EL (cell line): ENCODE measurements around the gene PRG2.
A peak's percentile ranks its signal among the peaks of the same experiment; 100 is the strongest.

ENCODE experiments used
- DNase-seq: peaks from one replicate; pipeline ENCODE4 v3.0.0-alpha.2; 2016

The PRG2 gene, protein sequence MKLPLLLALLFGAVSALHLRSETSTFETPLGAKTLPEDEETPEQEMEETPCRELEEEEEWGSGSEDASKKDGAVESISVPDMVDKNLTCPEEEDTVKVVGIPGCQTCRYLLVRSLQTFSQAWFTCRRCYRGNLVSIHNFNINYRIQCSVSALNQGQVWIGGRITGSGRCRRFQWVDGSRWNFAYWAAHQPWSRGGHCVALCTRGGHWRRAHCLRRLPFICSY

DNA sequence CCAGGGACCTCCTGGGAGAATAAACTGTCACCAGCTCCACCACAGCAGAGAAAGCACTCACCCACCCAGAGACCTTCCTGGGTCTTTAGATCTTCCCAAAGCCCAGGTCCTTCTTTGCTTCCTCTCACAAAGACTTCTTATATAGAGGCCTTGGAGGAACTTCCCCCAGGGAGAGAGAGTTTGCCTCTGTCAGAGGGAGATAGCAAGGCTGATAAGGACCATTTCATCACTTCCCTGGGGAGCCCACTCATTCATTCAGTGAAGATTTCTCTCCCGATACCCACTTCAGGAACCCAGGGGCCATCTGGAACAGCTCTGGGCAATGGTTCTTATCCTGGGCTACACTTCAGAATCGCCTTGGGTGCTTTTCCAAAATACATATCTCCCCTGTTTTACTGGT is at the start of gene PRG2:
PRG2 (minus strand) TSS at position 116 of the 400 bp plus-strand sequence. CDS start 706 bp downstream, outside the sequence.
- DNase-seq, result no peak

DNA sequence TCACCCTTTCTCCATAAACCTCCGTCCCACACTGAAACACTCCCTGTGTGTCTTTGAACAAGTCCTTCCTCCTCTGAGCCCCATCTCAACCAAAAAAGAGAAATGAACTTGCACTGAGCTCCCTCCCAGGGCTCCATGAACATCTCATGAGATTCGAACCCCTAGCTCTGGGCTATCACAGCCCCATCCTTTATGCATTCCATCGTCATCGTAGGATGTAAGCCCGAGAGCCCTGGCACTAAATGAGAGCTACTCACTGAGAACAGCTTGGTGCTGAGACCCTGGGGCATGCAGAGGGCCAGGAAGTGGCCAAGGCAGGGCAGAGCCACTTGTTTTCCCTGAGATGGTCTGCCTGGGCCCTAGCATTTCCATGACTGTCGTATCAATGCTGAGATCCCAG is 49.3 kb upstream of the PRG2 start:
- no peak for DNase-seq

DNA sequence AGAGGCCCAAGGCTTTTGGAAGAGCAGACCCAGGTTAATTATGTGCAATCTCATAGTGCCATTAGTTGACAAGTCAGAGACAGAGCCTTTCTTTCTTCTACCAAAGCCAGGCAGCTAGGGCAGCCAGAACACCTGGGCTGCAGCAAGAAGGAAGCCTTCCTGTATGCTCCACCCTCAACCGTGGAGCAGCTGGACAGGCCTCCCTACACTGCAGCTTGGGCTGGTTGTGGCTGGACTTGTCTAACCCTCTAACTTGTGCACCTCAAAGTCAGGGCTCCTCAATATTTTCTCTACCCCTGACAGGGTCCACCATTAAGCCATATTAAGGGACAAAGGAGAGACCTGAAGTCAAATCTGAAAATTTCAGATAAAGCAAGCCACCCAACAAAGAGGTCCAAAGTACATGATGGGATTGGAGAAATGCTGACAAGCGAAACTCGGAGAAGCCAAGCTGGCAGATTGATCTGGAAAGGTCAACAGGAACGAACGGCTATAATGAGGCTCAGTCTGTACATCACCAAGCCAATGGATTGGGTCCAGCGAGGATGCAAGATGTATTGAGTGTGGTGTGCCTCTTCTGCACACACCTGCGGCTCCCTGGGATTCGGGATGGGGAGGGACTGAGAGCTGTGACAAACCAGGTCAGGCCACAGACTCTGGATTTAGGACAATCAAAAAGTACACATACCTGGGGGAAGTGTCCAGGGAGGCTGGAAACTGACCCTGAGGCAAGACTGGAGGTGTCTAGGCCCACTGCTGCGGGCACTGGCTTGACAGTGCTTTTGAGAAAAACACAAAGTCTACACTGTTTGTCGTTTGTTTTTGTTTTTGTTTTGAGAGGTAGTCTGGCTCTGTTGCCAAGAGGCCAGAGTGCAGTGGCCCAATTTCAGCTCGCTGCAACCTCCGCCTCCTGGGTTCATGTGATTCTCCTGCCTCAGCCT is 48.2 kb upstream of the PRG2 start:
- DNase-seq, result no peak

DNA sequence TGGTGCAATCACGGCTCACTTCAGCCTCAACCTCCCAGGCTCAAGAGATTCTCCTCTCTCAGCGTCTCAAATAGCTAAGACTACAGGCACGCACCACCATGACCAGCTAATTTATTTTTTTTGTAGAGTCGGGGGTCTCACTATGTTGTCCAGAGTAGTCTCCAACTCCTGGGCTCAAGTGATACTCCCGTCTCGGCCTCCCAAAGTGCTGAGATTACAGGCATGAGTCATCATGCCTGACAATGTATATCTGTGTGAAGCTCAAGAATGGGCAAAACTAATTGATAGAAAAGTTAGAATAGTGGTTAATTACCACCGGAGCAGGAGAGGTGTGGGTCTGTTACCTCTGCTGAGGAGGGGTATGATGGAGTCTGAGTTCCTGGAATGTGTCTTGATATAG is 45.6 kb upstream of the PRG2 start:
- DNase-seq, result no peak

DNA sequence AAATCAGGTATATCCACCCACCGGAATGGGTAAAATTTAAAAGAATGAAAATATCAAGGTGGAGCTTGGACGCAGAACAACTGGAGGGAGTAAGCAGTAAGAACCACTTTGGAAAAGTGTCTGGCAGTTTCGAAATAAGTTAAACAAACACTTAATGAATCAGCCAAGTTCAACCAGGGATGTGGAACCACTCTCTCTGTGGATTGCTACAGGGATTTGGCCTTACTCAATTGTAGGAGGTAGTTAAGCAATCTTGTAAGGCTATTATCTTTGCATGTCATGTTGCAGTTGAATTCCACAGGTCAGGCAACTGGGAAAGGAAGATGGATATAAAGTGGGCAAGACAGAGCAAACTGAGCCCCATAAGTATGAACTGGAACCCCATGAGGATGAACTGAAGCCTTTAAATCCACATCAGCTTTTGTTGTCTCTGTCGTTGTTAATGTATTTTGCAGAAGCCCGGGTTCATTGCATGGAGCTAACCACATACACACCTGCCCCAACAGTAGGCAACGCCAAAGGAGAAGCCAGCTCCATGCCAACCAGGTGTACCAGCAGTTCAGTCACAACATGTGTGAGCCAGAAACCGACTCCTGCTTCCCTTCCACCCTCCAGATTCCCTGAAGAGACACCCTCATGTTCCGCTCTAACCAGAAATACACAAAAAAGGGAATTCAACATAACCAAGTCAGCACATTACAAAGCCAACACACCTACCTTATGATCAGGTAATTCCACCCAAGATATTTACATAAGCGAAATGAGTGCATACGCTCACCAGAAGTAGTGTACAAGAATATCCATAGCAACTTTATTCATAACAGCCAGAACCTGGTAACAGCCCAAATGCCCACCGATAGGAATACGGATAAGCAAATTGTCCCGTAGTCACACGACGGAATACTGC is 44.4 kb upstream of the PRG2 start:
- peak; percentile 85 for DNase-seq

DNA sequence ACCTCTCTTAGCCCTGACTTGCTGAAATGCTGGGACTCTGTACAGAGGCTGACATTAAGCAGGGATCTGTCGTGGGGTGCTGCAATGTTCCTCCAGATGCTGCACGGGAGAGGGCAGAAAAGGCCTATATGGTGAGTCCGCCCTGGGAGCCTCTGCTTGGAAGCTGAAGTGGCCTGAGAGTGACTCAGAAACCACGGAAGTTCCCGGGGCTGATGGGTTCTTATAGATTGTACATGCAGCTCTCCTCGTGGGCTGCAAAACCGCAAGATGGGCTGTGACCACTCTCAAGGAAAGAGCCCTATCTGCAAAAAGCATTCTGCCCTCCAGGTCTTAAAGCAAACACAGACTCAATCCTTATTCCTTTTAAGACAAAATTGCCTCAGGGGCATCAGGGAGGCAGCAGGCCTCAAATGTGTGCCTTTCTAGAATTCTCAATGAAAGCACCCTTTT is 42.3 kb upstream of the PRG2 start:
- DNase-seq, result peak; percentile 94

DNA sequence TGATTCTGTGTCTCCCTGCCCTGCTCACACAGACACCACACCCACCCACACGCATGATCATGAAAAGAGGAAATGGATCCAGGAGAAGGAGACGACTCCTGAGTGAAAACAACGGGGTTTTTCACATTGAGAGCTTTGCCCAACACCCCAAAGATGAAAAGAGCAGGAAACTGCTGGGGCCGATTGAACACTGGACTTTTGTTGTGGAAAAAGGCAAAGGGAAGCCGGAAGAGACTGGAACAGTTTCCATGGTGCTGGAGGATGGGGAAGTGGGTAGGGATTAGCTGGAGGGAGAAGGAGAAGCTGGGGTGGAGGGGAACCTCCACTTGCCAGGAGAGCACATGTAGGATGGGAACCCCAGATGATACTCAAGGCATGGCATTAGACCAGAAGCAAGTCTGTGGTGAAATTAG is 41.7 kb upstream of the PRG2 start:
- DNase-seq, result no peak

DNA sequence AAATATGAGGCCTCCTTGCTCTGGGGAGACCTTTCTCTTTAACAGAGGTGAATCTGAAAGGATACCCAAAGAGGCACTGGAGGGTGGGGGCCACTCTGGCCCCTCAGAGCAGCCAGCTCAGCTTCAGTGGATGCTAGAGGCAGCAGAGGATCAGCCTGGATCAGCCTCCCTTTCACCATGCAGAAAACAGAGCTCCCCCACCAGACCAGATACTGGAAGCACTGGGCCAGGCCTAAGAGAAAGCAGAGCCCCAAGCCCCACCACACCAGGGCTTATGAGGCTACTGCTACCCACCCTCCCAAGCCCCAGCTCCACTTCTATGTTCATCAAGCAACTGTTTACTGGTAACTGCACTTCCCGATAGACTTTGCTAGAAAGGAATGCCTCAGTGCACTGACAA is 40.5 kb upstream of the PRG2 start:
- no peak for DNase-seq

DNA sequence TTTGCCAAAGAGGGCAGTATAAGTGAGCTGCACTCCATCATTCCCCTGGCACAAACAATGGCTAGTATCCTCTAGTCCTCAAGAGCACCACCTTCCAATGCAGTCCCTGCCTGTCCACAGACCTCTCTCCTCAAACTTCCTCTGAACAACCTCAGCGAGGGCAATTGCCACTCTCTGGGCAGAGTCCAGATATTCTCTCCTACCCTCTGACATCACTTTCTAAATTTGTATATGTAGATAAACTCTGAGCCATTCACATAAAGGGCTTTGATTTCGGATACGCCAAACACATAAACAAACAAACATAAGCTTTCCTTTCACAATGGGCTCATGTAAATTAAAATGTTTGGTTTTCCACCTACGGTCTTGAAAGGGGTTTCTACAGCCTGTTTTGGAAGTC is 39.5 kb upstream of the PRG2 start:
- DNase-seq, result no peak

DNA sequence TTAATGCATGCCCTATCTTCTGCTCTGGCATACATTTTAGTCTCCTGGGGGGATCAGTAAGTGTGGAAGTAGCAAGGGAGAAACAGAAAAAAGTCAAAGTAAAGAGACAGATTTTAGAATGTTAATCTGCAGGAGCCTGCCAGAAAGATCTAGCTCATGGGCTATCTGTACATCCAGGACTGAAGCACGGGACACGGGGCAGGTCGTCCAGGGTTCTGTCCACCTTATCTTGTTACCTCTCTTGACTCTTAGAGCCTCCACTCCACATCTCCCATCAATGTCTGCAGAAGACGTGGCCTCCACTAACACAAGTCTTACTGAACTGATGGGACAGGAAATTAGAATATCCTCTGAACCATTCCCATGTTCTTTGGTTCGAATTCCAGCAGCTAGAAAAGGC is 38.2 kb upstream of the PRG2 start:
- no peak for DNase-seq

DNA sequence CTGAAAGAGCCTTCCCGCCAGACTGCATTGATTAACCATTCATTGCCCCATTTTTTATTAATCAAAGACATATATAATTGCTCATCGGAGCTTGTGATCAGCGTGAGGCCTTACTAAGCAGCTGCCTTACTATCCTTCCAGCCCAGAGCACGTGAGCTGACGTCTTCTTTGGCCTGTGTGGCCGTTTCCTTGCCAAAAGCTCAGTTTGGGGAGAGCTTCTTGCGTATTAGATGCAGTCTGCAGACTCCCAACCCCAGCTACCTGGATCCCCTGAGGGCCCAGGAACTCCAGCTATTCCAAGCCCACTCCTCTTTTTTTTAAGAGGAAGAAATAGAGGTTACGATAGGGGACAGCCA is 37.3 kb upstream of the PRG2 start:
- no peak for DNase-seq

DNA sequence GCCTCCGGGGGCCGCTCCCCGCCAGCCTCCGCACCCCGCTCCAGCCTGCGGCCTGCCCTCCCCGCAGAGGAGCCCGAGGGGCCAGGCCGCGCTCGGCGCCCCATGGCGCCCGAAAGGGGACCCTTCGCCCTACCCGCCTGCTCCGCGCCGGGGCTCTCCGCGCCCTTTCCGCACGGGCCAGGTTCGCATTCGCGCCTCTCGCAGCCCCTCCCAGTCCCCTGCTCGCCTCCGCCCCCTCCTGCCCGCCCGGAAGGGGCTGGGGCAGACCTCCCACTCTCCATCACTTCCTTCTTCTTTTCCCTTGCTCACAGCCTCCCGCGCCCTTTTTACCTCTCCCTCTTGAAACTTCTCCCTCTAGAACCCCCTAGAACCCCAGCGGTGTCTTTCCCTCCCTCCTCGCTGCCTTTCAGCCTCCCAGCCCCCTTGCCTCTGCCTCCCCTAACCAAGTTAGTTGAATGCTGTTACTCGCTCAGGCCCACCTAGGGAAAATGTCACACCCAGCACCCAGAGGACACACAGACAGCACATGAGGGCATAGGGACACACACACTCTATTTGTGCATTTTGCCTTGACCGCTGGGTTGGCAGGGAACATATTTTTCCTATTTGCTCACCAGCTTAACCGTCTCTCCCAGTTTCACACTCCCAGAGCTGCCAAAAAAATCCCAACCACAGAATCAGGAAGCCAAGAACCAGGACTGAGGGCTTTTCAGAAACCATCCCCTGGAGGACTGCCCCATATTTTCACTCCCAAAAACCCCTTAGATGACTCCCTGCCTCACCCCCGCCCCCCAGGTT is 36.7 kb upstream of the PRG2 start, which contains the start of gene SLC43A3:
SLC43A3 (minus strand) TSS at position 193 of the 798 bp plus-strand sequence. CDS start 949 bp downstream, outside the sequence.
- DNase-seq, result peak; percentile 91

DNA sequence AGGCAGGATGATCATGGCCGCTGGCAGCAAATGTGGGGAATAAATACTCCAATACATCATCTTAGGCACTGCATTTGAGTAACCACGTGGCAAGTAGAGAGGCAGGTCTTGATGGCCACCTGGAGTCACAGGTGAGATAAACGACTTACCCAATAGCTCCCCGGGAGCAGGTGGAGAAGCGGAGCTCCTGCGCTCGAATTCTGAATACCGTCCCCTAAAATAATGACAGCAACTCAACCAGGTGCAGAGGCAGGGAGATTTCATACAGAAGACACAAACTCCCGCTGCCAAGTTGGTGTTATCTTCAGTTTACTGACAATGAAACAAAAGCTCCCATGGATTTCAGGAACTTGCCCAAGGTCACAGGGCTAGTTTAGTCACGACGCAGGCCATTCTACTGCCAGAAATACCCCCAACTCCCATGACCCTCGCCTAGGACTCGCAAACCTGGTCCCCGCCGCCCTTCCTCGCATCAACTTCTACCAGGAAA is 36.0 kb upstream of the PRG2 start:
- DNase-seq, result no peak

DNA sequence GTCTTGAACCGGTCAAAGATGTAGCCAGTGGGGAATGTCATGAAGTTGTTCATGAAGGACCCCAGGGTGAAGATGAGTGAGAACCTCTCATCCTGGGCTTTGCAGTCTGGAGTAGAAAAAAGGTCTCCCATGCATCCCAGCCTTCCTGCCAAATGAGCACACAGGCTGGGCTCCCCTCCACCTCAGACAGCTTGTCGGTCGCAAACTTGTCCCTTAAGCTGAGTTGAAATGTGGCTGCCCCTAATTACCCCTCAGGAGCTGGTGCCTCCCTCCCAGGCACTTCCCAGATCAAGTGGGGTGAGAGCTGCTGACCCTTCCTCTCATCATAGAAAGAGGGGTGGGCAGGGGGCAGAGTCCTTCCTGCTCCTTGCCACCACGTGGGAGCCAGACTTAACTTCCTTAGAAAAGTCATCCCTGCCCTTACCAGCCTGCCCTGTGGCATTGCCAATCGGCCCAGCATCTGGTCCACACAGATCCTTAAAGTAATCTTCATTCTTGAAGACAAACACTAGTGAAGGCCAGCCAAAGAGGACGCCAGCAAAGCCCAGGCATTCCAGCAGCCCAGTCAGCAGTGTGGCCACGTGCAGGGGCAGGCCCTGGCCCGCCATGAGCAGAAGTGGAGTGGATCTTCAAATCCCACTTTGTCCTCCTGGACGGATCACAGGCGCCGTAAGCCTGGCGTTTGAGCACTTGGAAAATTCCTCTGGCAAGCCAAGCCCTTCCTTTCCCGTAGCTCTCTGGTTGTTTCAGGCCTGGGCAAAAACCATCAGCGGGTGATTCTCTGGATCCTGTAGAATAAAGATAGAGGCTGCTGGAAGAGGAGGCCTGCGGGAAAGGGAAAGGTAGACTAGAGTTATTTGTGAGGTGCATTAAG is 35.4 kb upstream of the PRG2 start:
- no peak for DNase-seq

DNA sequence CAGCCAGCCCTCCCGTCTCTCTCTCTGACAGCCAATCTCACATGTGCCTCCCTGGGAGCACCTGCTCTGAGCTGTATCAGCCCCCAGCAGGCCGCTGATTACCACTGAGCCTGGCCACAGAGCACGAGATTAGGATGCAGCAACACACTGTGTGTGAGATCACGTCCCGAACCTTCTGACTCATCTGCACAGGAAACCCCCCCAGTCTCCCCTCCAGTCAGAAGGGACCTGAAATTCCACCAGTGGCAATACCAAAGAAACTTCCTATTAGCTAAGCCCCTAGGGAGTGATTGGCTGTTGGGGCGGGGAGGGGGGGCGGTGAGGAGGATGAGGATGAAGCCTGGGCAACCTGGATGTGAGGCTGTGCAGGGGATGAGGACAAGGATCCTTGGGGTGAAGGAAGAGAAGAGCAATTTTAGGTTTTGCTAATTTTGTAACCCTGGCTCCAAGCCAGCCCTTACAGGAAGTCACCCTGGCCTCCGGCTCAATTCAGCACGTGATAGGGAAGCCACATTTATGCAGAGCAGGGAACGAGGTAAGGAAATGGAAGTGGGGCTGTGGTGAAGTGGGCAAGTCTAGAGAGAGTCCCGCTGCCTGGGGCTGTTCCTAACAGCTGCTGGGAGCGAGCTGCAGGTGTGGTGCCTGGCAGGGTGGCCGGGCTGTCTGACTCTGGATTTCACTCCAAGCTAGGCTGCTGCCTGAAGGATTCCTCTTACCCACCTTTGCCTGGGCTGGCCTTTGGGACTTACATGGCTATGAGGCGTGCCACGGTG is 34.5 kb upstream of the PRG2 start:
- DNase-seq, result peak; percentile 97

DNA sequence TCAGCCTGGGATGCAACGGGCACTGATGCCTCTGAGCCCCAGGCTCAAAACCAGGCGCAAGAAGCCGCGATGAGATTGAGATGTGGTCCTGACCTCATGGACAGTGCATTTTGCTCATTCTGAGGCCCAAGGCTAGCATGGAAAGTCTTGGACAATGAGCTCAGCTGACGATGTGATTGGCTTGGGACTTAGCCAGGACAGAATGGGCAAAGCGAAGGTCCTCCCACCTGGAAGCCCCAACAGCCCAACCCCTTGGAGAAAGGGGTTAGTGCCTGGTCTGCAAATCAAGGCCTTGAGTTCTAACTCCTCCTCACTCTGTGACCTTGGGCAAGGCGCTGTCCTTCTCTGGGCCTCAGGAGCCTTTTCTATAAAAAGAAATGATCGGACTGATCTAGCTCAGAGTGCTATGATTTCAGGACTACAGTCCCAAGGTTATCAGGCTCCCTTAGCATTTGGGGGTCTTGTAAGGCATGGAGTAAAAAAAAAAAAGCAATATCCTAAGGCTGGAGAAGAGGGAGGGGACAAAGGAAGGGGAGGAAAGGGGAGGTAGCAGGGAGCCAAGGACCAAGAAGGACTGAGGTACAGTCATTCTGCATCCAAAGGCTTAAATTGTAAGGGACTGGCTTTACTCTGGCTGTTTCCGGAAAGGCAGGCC is 33.8 kb upstream of the PRG2 start:
- no peak for DNase-seq

DNA sequence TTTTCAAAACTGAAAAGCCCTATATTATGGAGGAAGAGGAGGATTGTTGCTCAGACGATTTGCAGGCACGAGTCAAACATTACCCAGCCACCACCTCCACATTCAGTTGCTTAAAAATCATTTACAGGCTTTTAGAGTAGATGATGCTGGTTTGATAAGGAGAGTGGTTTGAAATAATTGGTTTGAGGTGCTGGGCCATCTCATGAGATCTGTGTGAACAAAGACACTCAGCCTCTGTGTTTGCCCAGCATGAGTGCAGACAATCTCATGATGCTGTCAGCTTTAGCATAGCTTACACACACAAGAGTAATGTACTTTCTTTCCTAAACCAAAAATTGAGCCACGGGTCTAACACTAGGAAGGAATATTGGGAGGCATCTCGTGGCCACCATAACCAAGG is 32.2 kb upstream of the PRG2 start:
- no peak for DNase-seq

DNA sequence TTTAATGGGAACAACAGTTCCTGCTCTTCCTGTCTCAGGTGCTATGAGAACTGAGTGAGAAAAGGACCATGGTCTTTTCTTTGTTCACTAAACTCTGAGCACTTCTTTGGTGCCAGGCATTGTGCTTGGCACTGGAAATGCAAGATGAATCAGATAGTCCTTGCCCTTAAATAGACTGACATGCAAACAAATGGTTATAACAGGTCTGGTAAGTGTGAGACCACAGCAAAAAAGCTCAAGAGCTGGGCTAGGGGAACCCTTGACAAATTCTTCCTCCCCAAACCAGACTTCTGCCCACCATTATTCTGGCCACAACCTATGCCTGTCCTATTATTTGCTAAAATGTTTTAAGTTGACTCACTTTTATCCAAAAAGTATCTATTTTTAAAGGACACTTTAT is 31.4 kb upstream of the PRG2 start:
- DNase-seq, result no peak

DNA sequence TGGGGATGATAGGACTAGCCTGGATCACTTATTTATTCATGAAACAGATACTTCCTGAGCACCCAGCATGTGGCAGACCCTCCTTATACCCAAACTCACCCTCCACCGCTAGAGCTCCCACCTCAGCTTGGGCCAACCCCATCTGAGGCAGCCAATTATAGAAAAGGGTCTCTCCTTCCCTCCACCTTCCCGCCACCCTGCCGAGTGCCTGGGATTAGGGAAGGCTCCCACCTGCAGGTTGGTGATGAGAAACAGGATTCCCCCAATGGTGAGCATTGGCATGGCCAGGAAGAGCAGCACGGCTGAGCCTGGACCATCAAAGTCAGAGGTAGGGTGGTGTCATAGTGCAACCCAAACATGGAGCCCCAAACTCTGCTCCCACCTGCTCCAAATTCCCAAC is 30.6 kb upstream of the PRG2 start:
- DNase-seq, result no peak

DNA sequence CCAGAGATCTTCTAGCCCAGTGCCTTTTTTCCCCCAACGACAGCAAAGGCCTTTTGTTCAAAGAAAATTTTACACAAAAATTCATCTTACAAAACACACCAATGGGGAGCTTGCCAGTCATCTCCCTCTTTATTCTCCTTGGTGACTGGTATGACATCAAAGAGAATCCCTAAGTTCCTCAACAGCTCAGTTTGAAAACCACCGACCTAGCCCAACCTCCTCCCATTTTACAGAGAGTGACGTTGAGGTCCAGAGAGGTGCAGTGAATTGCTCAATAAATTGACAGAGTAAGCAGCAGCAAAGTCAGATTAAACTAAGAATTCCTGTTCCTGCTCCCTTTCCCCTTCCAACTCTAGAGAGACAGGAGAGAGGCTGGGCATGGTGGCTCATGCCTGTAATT is 28.7 kb upstream of the PRG2 start:
- no peak for DNase-seq
